ENCODE measurements around the gene TBC1D28. TPM values are rescaled to one million over a fixed set of nuclear protein-coding genes. Genes with fewer than 3 reads are reported as not detected.
A peak's percentile ranks its signal among the peaks of the same experiment; 100 is the strongest.
"Not testable (repeated sequence)": the region's sequence is repeated elsewhere in the genome, so short reads cannot be mapped to it uniquely, and the experiment has no call there.

TBC1D28 gene
- total RNA-seq, 4 donors from 2014 or later: not detected

DNA sequence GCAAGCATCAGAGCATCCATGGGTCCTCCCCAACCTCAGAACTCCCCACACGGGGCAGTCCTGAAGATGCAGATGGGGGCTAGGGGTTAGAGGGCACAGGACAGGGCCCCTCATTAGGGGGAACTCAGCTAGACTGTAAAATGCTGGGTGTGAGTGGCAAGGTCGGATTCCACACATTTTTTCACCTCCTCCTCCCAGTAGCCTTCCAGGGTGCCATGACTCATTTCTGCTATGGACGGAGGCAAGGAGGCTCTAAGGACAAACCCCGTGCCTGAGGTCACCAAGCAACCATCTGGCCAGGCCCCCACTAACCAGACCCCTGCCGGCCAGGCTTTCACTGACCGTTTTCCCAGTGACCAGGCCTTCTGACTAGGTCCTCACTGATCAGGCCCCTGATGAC, 1.1 kb downstream of the TBC1D28 start:
- intact Hi-C loops (cut with DNase I); H3K4me3 ChIP-seq; H3K9me3 ChIP-seq; H3K27me3 ChIP-seq; H3K4me1 ChIP-seq; DNase-seq (ENCODE audit: extremely low spot score); H3K27ac ChIP-seq (replicated peaks in 1 of 4); H3K36me3 ChIP-seq: not testable (repeated sequence)
- WGBS: 29% methylated on average over 1 of the region's 6 CpGs

DNA sequence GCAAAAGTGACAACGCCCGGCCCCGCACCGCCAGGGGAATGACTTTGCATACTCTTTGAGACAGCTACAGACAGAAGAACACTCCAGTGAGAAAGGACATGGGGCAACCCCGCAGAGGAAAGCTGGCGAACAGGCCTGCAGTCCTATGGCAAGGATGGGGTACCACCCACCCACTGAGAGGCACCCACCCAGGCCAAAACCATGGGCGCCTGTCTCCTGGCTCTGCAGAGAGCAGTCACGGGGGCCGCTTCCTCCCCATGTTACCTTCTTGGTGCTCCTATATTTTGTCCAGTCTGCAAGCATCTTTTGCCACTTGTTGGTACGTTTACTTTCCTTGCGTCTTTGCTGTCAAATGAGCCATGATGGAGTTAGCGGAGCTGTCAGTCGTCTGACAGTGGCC, 5.8 kb downstream of the TBC1D28 start:
- 96% methylated on average over 5 of the region's 13 CpGs for WGBS
- DNase-seq (ENCODE audit: extremely low spot score); H3K27ac ChIP-seq (replicated peaks in 1 of 4); H3K4me1 ChIP-seq; H3K9me3 ChIP-seq; H3K36me3 ChIP-seq; H3K4me3 ChIP-seq; intact Hi-C loops (cut with DNase I): not testable (repeated sequence)
- peaks cover 0 to 29% (median 4%) of the 10 kb centered on the region in 4 donors for H3K27me3 ChIP-seq

DNA sequence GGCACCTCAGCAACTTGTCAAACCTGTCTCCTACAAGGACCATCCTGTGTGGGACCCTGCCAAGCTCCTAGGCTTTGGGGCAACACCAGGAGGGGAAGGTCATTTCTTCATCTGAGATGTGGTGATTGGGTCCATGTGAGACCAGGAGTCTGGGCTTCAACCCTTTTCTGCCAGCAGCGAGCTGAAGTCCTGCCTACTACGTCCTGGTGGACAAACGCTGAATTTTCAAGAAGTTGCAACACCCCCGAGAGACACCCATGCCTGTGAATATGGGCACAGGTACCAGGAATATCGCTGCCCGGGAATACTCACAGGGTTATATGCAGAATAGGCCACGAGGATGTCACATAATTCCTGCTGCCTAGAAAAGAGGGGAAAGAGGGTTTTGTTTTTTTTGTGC, 8.0 kb downstream of the TBC1D28 start:
- H3K4me1 ChIP-seq; H3K4me3 ChIP-seq; H3K36me3 ChIP-seq; H3K9me3 ChIP-seq; H3K27ac ChIP-seq (replicated peaks in 1 of 4); DNase-seq (ENCODE audit: extremely low spot score); intact Hi-C loops (cut with DNase I): not testable (repeated sequence)
- WGBS: 86% methylated on average over 7 of the region's 7 CpGs
- peaks cover 0 to 45% (median 4%) of the 10 kb centered on the region in 4 donors for H3K27me3 ChIP-seq

DNA sequence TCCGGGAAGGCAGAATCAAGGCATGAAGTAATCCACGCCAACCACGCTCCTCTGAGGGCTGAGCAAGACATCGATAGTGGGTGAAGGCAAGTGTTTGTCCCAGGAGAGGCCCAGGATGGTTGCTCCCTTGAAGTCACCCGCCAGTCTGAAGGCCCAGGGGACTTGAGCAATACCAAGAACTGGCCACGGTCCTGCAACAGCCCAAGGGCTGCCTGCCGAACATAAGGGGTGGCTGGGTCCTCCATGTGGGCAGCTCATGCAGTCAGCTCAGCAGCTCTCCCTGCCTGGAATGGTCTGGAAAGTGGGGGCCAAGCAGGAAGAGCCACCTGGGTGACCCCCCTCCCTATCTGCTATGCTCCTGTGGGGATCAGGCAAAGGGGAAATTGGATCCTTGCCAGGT, 8.4 kb downstream of the TBC1D28 start:
- intact Hi-C loops (cut with DNase I); H3K4me1 ChIP-seq; H3K36me3 ChIP-seq; H3K4me3 ChIP-seq; H3K9me3 ChIP-seq; H3K27ac ChIP-seq (replicated peaks in 1 of 4); DNase-seq (ENCODE audit: extremely low spot score): not testable (repeated sequence)
- 100% methylated on average over 3 of the region's 7 CpGs for WGBS
- peaks cover 0 to 45% (median 4%) of the 10 kb centered on the region in 4 donors for H3K27me3 ChIP-seq

DNA sequence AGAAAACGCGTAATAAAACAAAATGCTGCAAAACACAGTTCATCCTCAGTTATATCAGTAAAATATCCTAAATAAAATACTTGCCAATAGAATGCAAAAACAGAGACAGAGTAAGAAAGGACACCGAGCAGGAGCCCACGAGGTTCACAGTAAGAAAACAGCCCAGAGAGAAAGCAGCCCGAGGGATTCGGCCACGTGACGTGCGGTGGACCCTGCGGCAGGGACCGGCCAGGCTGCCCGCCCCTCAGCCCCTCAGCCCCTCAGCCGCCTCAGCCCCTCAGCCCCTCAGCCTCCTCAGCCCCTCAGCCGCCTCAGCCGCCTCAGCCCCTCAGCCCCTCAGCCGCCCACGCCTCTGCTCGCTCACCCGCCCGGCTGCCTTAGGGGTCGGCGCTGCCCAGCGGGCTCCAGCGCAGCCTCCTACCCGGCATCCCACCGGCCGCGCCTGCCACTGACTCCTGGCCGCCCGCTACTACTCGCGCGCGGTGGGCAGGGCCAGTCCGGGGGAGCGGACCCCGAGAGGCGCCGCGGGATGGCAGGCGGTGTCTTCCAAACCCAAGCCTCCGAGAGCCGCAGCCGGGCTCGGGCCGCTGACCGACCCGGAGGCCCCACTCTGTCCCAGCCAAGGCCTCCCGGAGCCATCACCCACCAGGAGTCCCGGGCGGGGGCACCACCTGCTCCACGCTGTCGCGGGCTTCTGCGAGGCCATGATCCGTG, 9.5 kb downstream of the TBC1D28 start:
- 28% methylated on average over 45 of the region's 56 CpGs for WGBS
- H3K4me1 ChIP-seq; intact Hi-C loops (cut with DNase I); H3K36me3 ChIP-seq; H3K27ac ChIP-seq (replicated peaks in 1 of 4); H3K9me3 ChIP-seq; DNase-seq (ENCODE audit: extremely low spot score): not testable (repeated sequence)
- peak overlapping the region; percentile 25 to 43 (median 28) for H3K4me3 ChIP-seq
- peaks cover 0 to 45% (median 4%) of the 10 kb centered on the region in 4 donors for H3K27me3 ChIP-seq

DNA sequence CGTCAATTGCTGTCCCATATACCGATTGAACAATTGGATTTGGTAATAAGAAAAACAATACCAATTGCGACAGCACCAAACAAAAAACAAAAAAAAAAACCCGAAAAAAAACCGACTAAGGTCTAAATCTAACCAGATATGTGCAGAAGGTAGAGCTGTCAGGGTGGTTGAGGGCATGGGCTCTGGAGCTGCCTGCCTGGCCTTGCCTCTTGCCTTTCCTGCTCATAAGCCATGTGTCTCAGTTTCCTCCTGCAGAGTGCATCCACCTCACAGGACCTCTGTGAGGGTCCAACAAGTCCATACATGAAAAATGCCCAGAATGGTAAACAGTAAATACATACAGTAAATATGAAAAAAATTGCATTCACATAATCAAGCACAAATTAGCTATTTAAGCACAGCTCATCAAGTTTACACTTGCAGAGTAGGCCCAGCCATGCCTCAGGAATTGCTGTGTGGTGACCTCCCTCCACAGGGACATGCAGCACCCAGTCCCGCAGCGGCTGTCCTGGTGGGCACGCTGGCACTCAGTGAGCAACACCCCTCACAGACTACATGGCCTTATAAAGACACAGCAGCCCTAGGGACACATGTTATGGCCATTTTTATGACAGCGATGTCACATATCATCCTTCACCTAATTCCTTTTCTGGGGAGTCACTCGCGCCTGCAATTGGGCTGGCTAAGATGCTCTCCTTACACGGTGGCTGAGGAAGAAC, 17.9 kb downstream of the TBC1D28 start:
- Histone ChIP-seq H3K9me3 (no peaks in the 10 kb centered on the region), H3K27me3 (no peaks in the 10 kb centered on the region), H3K4me1 (peaks cover 2 to 11% (median 5%) of the 10 kb centered on the region in 4 donors), H3K4me3 (peak overlapping the region in 2 of 4 donors; percentile 14 to 49), H3K36me3 (no peaks in the 10 kb centered on the region), H3K27ac (replicated peaks in 1 of 4) (no peak overlapping the region)
- 83% methylated on average over 12 of the region's 12 CpGs for WGBS
- TF ChIP-seq EP300 (IDR thresholded peaks at IDR 0.05): no peak
- TF ChIP-seq, protein P1, sequence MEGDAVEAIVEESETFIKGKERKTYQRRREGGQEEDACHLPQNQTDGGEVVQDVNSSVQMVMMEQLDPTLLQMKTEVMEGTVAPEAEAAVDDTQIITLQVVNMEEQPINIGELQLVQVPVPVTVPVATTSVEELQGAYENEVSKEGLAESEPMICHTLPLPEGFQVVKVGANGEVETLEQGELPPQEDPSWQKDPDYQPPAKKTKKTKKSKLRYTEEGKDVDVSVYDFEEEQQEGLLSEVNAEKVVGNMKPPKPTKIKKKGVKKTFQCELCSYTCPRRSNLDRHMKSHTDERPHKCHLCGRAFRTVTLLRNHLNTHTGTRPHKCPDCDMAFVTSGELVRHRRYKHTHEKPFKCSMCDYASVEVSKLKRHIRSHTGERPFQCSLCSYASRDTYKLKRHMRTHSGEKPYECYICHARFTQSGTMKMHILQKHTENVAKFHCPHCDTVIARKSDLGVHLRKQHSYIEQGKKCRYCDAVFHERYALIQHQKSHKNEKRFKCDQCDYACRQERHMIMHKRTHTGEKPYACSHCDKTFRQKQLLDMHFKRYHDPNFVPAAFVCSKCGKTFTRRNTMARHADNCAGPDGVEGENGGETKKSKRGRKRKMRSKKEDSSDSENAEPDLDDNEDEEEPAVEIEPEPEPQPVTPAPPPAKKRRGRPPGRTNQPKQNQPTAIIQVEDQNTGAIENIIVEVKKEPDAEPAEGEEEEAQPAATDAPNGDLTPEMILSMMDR (IDR thresholded peaks at IDR 0.05): no peak
- TF ChIP-seq POLR2AphosphoS5 (IDR thresholded peaks at IDR 0.05): no peak
- TF ChIP-seq POLR2A (IDR thresholded peaks at IDR 0.05; ENCODE audit: low read depth): no peak
- intact Hi-C loops (cut with DNase I): no loop called here
- DNase-seq (ENCODE audit: extremely low spot score): no peak

DNA sequence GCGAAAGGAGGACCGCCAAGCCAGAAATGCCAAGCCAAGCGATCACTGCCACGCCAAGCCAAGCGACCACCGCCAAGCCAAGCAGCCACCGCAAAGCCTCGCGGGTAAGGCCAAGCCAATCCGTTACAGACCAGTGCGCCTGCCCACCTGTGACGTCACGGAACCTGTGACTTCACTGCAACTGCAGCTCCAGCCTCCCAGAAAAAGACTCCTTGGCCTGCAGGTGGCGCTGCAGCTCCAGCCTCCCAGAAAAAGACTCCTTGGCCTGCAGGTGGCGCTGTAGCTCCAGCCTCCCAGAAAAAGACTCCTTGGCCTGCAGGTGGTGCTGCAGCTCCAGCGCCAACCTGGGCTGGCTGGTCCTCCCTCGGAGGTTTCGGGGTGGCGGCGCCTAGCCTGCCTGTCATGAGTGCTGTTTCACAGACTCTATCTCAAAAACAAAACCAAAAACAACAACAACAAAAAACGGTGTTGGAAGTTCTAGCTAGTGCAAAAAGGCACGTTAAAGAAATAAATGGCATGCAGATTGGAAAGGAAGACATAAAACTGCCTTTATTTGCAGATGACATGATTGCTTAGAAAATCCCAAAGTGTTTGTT, 18.6 kb downstream of the TBC1D28 start:
- Histone ChIP-seq H3K27ac (replicated peaks in 1 of 4) (peak overlapping the region in 3 of 4 donors; percentile 59 to 87 (median 63)), H3K4me3 (peak overlapping the region; percentile 40 to 58 (median 52)), H3K4me1 (peaks cover 2 to 11% (median 5%) of the 10 kb centered on the region in 4 donors)
- H3K36me3 ChIP-seq; H3K9me3 ChIP-seq; H3K27me3 ChIP-seq; intact Hi-C loops (cut with DNase I); DNase-seq (ENCODE audit: extremely low spot score): not testable (repeated sequence)
- TF ChIP-seq, protein P1 (IDR thresholded peaks at IDR 0.05): peak; percentile 87 to 99 (median 92)
- TF ChIP-seq POLR2AphosphoS5 (IDR thresholded peaks at IDR 0.05): peak; percentile 70 to 86
- WGBS: 6% methylated on average over 6 of the region's 22 CpGs

DNA sequence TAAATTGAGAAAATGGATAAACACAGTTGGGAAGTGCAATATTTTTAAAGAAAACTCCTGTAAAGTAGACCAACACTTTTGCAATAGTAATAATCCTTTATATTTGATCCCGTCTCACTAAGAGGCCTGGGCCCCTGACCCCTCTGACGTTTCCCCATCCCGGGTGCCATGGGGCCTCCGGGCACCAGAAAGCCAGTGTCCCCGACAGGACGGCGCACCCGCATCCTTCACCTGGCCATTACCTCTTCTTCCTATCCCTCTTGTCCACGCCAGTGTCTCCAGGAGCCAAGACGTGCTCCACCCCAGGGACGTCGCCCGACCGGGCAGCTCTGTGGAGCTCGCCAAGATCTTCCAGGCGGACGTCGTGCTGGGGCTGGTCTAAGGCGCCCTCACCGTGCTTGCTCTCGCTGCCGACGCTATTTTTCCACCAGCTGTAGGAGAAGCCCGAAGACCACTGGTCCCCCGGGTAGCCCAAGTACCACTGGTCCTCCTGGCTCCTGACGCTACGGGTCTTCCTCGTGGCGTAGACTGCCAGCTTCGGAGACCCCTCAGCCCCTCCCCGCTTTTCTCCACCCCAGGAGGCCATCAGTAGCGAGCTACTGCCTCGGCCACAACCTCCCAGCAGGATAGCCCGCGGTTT, 19.2 kb downstream of the TBC1D28 start:
- intact Hi-C loops (cut with DNase I): not testable (repeated sequence)

DNA sequence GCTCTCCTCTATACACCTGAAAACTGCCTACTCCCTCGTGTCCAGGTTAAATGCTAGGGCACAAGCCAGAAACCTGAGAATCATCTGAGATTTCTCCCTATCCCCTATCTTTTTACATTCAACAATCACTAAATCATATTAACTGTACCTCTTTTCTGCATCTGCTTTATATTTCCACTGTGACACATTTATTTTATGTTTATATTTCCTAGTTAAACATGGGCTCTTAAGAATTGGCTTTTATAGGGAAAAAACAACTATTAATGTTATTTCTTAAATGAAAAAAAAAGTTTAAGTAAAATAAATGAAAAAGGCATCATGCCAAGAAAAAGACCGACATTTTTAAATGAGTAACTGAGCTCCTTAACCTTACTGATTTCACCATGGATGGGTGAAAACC, 26.6 kb downstream of the TBC1D28 start:
- H3K27ac ChIP-seq (replicated peaks in 1 of 4); H3K4me1 ChIP-seq; intact Hi-C loops (cut with DNase I); DNase-seq (ENCODE audit: extremely low spot score); H3K9me3 ChIP-seq; H3K27me3 ChIP-seq; H3K36me3 ChIP-seq; H3K4me3 ChIP-seq: not testable (repeated sequence)
- 67% methylated on average over 1 of the region's 2 CpGs for whole genome bisulfite sequencing

More for the DNA sequence above, 19.2 kb downstream of the TBC1D28 start:
- WGBS: 58% methylated on average over 11 of the region's 35 CpGs
- DNase-seq (ENCODE audit: extremely low spot score); H3K36me3 ChIP-seq; H3K9me3 ChIP-seq; H3K27me3 ChIP-seq: not testable (repeated sequence)
- H3K4me3 ChIP-seq: peak overlapping the region; percentile 40 to 58 (median 52)
- H3K27ac ChIP-seq (replicated peaks in 1 of 4): peak overlapping the region in 3 of 4 donors; percentile 59 to 87 (median 63)
- H3K4me1 ChIP-seq: peaks cover 2 to 11% (median 5%) of the 10 kb centered on the region in 4 donors

Data from esophagus muscularis mucosa (tissue), 4 donors.